Kidney (tissue), 14 donors: ENCODE data around the gene ORMDL2. TPM values are rescaled to one million over a fixed set of nuclear protein-coding genes. Genes with fewer than 3 reads are reported as not detected.
A peak's percentile ranks its signal among the peaks of the same experiment; 100 is the strongest.

Source experiments
- DNase-seq, 5 donors: peaks; one replicate each; pipeline ENCODE4 v3.0.0-alpha.2; 2013 to 2020
- FAIRE-seq: peaks from 2 replicates; lab custom pipeline; 2012; peaks lifted over from hg19 to GRCh38; lab: Jason Lieb, UNC
- H3K27ac ChIP-seq, 2 donors: one replicate each; pipeline ENCODE4 v1.7.0; 2013; ENCODE audit warnings: low read depth in 2 of 2, low read length in 2 of 2, inconsistent platforms in 1 of 2
- H3K27me3 ChIP-seq: one replicate; pipeline ENCODE4 v1.7.1; 2013; ENCODE audit warnings: low read length, inconsistent platforms; ENCODE audit not compliant: control insufficient read depth, insufficient read depth
- H3K36me3 ChIP-seq, 3 donors: one replicate each; pipeline versions ENCODE4 v1.7.0 to v1.7.1; 2013; ENCODE audit warnings: low read length in 3 of 3, control low read depth in 1 of 3, inconsistent platforms in 1 of 3; ENCODE audit not compliant: insufficient read depth in 3 of 3, control insufficient read depth in 2 of 3
- H3K4me1 ChIP-seq, 3 donors: one replicate each; pipeline versions ENCODE4 v1.7.0 to v1.7.1; 2013; ENCODE audit warnings: low read length in 3 of 3, inconsistent platforms in 1 of 3, low read depth in 1 of 3; ENCODE audit not compliant: control insufficient read depth in 2 of 3, insufficient read depth in 2 of 3
- H3K4me3 ChIP-seq, 3 donors: one replicate each; pipeline versions ENCODE4 v1.7.0 to v1.8.1; 2013; ENCODE audit warnings: low read length in 3 of 3, control low read depth in 1 of 3, inconsistent platforms in 1 of 3
- H3K9ac ChIP-seq, 3 donors: one replicate each; pipeline versions ENCODE4 v1.7.0 to v1.7.1; 2013; ENCODE audit warnings: low read length in 3 of 3, control low read depth in 1 of 3, inconsistent platforms in 1 of 3
- H3K9me3 ChIP-seq, 3 donors: one replicate each; pipeline versions ENCODE4 v1.7.0 to v1.7.1; 2013; ENCODE audit warnings: low read length in 3 of 3, control low read depth in 1 of 3, inconsistent platforms in 1 of 3; ENCODE audit not compliant: control insufficient read depth in 2 of 3, insufficient read depth in 1 of 3
- intact Hi-C: fragments of 100-400 bp; cut with DNase I; formaldehyde crosslinking; loops from one replicate; pipeline ENCODE4 v1.11.1; 2022
- polyA plus RNA-seq: library from polyadenylated mRNA; stranded (reverse); fragments of 350-450 nt; fragmentation: Illumina TruSeq; extraction: RNeasy Lipid Tissue Mini Kit (QIAGEN cat#74804); gene quantifications from one replicate; pipeline ENCODE4 v1.2.3, GENCODE V29; 2014; ENCODE audit warnings: low read depth, low replicate concordance; ENCODE audit not compliant: insufficient read depth
- total RNA-seq: library from RNA; stranded (reverse); fragmentation: NEBNext Ultra II Directional; extraction: Animal tissue kit (Norgen Biotek cat#: 25700); gene quantifications from one replicate; pipeline ENCODE4 v1.2.1, GENCODE V29; 2021
- TF ChIP-seq, protein P1 (sequence below): IDR thresholded peaks from 3 replicates; pipeline ENCODE4 v1.5.1; 2012; ENCODE audit warnings: mild to moderate bottlenecking, moderate library complexity, borderline replicate concordance; ENCODE audit not compliant: insufficient read depth; ENCODE audit errors: extremely low read depth
- donor health status: control.
- donor health status: control.
- donor health status: control.
- donor health status: control.
- donor health status: control.
- donor health status: DM: yes; HTN: yes; CAD: no.
- donor health status: Normal renal cell carcinoma (clear cell type).

Gene ORMDL2
- total and polyA plus RNA-seq, 2 donors from 2014 or later: 51.2 to 75.9 TPM

DNA sequence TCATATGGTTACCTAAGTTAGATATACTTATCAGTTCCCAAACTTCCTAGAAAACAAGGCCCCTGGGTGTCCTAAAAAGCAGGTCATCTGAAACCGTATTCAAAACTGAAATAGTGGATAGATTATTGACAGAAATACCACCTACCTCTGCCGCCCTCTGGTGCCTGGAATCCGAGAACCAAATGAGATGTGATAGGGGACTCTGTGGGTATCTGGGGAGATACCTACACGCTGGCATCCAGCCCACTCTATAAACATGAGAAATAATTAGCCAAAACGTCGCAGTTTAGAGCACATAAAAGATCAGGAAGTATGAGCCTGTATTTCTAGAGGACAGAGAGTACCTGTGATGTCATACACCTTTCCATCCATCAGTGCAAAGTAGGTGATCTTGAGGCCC lies 4.4 kb downstream of the ORMDL2 start:
- Histone ChIP-seq H3K36me3 (peaks cover 3 to 27% (median 11%) of the 10 kb centered on the region in 3 donors), H3K9me3 (no peaks in the 10 kb centered on the region), H3K4me3 (no peak overlapping the region), H3K27me3 (no peaks in the 10 kb centered on the region), H3K4me1 (peaks cover 2 to 15% (median 3%) of the 10 kb centered on the region in 3 donors), H3K9ac (no peak overlapping the region), H3K27ac (no peak overlapping the region)
- TF ChIP-seq, protein P1, sequence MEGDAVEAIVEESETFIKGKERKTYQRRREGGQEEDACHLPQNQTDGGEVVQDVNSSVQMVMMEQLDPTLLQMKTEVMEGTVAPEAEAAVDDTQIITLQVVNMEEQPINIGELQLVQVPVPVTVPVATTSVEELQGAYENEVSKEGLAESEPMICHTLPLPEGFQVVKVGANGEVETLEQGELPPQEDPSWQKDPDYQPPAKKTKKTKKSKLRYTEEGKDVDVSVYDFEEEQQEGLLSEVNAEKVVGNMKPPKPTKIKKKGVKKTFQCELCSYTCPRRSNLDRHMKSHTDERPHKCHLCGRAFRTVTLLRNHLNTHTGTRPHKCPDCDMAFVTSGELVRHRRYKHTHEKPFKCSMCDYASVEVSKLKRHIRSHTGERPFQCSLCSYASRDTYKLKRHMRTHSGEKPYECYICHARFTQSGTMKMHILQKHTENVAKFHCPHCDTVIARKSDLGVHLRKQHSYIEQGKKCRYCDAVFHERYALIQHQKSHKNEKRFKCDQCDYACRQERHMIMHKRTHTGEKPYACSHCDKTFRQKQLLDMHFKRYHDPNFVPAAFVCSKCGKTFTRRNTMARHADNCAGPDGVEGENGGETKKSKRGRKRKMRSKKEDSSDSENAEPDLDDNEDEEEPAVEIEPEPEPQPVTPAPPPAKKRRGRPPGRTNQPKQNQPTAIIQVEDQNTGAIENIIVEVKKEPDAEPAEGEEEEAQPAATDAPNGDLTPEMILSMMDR: peak; percentile 44
- intact Hi-C loops: no loop called here
- DNase-seq (no peak), FAIRE-seq (no peak)

DNA sequence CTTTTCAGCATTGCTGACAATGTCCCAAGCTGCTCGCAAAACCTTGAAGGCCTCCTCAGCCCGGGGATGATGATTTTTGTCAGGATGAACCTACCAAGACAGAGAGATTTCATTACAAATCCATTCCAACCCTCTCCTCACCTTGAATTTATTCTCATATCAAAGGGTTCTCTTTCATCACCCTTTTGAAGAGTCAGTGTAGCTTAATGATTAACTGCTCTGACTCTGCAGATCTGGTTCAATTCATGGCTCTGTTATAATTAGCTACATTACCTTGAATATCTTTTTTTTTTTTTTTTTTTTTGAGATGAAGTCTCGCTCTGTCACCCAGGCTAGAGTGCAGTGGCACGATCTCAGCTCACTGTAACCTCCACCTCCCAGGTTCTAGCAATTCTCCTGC lies 5.6 kb downstream of the ORMDL2 start:
- intact Hi-C loops: no loop called here
- peaks cover 2 to 18% (median 13%) of the 10 kb centered on the region in 3 donors for H3K4me1 ChIP-seq

DNA sequence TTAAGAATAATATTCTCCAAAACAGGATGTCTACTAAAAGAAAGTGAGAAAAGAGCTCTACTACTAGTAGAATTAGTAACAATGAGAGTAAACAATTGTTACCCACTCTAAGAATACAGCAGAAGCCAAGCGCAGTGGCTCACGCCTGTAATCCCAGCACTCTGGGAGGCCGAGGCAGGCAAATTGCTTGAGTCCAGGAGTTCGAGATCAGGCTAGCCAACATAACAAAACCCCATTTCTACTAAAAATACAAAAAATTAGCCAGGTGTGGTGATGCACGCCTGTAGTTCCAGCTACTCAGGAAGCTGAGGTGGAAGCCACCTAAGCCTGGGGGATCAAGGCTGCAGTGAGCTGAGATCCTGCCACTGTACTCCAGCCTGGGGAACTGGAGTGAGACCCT lies 6.9 kb downstream of the ORMDL2 start:
- Histone ChIP-seq H3K4me1 (peaks cover 2 to 14% (median 12%) of the 10 kb centered on the region in 3 donors), H3K4me3 (no peak overlapping the region), H3K36me3 (peaks cover 1 to 25% (median 11%) of the 10 kb centered on the region in 3 donors), H3K27ac (no peak overlapping the region), H3K9ac (no peak overlapping the region), H3K9me3 (no peaks in the 10 kb centered on the region), H3K27me3 (no peaks in the 10 kb centered on the region)
- intact Hi-C loops: no loop called here
- DNase-seq (no peak), FAIRE-seq (no peak)
- TF ChIP-seq, protein P1: no peak

More for the DNA sequence above, 5.6 kb downstream of the ORMDL2 start:
- no peak for FAIRE-seq
- no peak overlapping the region for H3K4me3 ChIP-seq
- no peak overlapping the region for H3K9ac ChIP-seq
- peaks cover 3 to 27% (median 11%) of the 10 kb centered on the region in 3 donors for H3K36me3 ChIP-seq
- H3K27me3 ChIP-seq: no peaks in the 10 kb centered on the region
- H3K9me3 ChIP-seq: no peaks in the 10 kb centered on the region
- H3K27ac ChIP-seq: no peak overlapping the region
- TF ChIP-seq, protein P1: no peak
- DNase-seq: no peak

DNA sequence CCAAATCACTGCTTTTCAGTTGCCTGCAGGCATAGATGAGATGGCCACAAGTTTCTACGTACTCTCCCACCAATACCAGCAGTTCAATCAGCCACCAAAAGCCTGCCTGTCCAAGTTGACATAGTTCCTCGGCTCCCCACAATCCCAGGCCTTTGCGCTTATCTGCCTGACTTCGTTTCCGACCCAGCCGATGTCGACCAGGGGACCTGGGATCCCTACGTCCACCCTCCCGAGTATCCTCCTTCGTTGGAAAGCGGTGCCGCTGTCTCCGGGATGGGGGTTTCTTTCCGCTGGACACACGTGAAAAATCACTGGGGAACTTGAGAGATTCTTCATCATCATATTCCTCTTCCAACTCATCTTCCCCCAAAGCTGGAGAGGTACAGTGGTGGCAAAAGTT lies 10.0 kb downstream of the ORMDL2 start:
- Histone ChIP-seq H3K27ac (no peak overlapping the region), H3K27me3 (no peaks in the 10 kb centered on the region), H3K4me1 (peaks cover 2 to 16% (median 10%) of the 10 kb centered on the region in 3 donors), H3K4me3 (peak overlapping the region in 1 of 3 donors; percentile 95), H3K9ac (no peak overlapping the region), H3K36me3 (peaks cover 0 to 2% (median 2%) of the 10 kb centered on the region in 3 donors), H3K9me3 (no peaks in the 10 kb centered on the region)
- TF ChIP-seq, protein P1: no peak
- no peak for DNase-seq
- FAIRE-seq: no peak
- intact Hi-C loops: no loop called here
